HepG2 (cell line): Measurements from ENCODE around the gene CHDH. TPM values are rescaled to one million over a fixed set of nuclear protein-coding genes. Genes with fewer than 3 reads are reported as not detected.

ENCODE experiments used
- ATAC-seq: fragments of 200-7000 bp; cut with Tn5 transposase; 3 replicates; pipeline ENCODE4 v1.9.1; 2020; ENCODE audit warnings: mild to moderate bottlenecking, moderate library complexity
- BruUV-seq: library from RNA; stranded (reverse); fragments of 400-500 nt; replicated peaks from 2 replicates; lab custom pipeline; 2021; lab: Mats Ljungman, UMichigan
- CTCF ChIA-PET: fragments of 300-600 bp; formaldehyde crosslinking; extraction: SDS; loops from one replicate; lab custom pipeline; 2021; ENCODE audit warnings: low total read pairs, inconsistent platforms, low intra/inter-chr PET ratio; lab: Yijun Ruan, JAX
- POLR2A ChIA-PET: fragments of 350-600 bp; sonication (Branson Sonifier 250); formaldehyde crosslinking; loops from one replicate; lab custom pipeline; 2020; ENCODE audit warnings: antibody characterized with exemption, inconsistent platforms; lab: Yijun Ruan, JAX
- DNase-seq: peaks from one replicate; pipeline ENCODE4 v3.0.0-alpha.2; 2015; ENCODE audit warnings: low spot score
- FAIRE-seq: peaks from 3 replicates; lab custom pipeline; 2011; peaks lifted over from hg19 to GRCh38; lab: Jason Lieb, UNC
- H2AFZ ChIP-seq: one replicate; pipeline ENCODE4 v1.6.1; 2011; ENCODE audit warnings: low read length, inconsistent platforms
- H3K27ac ChIP-seq: fragments of 300-600 bp; 3 replicates; pipeline ENCODE4 v1.8.0; 2011; ENCODE audit warnings: mixed run types, mild to moderate bottlenecking, mixed read lengths, low read length, inconsistent platforms; ENCODE audit not compliant: insufficient read depth; ENCODE audit errors: extremely low read length
- H3K27me3 ChIP-seq, 2 experiments: fragments of 200-600 bp in 1 of 2; 2 replicates in 1 of 2; 3 replicates in 1 of 2; pipeline versions ENCODE4 v1.6.0 to v1.8.0; 2011; ENCODE audit warnings: low read length in 2 of 2, mild to moderate bottlenecking in 2 of 2, moderate library complexity in 2 of 2, inconsistent platforms in 1 of 2; ENCODE audit not compliant: insufficient read depth in 2 of 2, control insufficient read depth in 1 of 2
- H3K36me3 ChIP-seq, 2 experiments: fragments of 200-600 bp in 1 of 2; replicated peaks in 1 of 2; 2 replicates in 1 of 2; 3 replicates in 1 of 2; pipeline versions ENCODE4 v1.5.1 to v1.8.0; 2011; ENCODE audit warnings: low read length in 2 of 2, inconsistent platforms in 1 of 2; ENCODE audit not compliant: insufficient read depth in 2 of 2, control insufficient read depth in 1 of 2
- H3K4me1 ChIP-seq: 2 replicates; pipeline ENCODE4 v1.5.1; 2012; ENCODE audit warnings: low read length, inconsistent platforms; ENCODE audit not compliant: insufficient read depth
- H3K4me2 ChIP-seq: 2 replicates; pipeline ENCODE4 v1.6.0; 2011; ENCODE audit warnings: low read depth, low read length, inconsistent platforms
- H3K4me3 ChIP-seq, 3 experiments: fragments of 200-600 bp in 1 of 3; sonication (generic), shearing (Covaris generic) in 1 of 3; replicated peaks in 1 of 3; 2 replicates each; pipeline ENCODE4 v1.5.1; 2011 to 2016; ENCODE audit warnings: low read length in 3 of 3, inconsistent platforms in 2 of 3, low read depth in 2 of 3, mild to moderate bottlenecking in 2 of 3, control low read depth in 1 of 3, mixed read lengths in 1 of 3; ENCODE audit not compliant: insufficient read depth in 1 of 3
- H3K79me2 ChIP-seq: one replicate; pipeline ENCODE4 v1.6.1; 2011; ENCODE audit warnings: low read length, inconsistent platforms; ENCODE audit not compliant: insufficient read depth
- H3K9ac ChIP-seq: 2 replicates; pipeline ENCODE4 v1.6.0; 2011; ENCODE audit warnings: mild to moderate bottlenecking, low read depth, low read length, inconsistent platforms; ENCODE audit not compliant: insufficient read depth
- H3K9me3 ChIP-seq: 2 replicates; pipeline ENCODE4 v1.5.1; 2012; ENCODE audit warnings: mild to moderate bottlenecking, low read length
- H4K20me1 ChIP-seq: 2 replicates; pipeline ENCODE4 v1.6.0; 2011; ENCODE audit warnings: inconsistent platforms, mild to moderate bottlenecking, low read length, moderate library complexity; ENCODE audit not compliant: insufficient read depth
- AGO2 ChIP-seq: fragments of 200-400 bp; formaldehyde crosslinking; optimal IDR thresholded peaks from 2 replicates; pipeline ENCODE3; 2017; ENCODE audit warnings: mild to moderate bottlenecking, low read depth, low read length, moderate library complexity
- KLF11 ChIP-seq: IDR thresholded peaks from 2 replicates; pipeline ENCODE4 v1.6.1; 2016; ENCODE audit warnings: missing compliant biosample characterization
- NR0B2 ChIP-seq: sonication (generic); formaldehyde crosslinking; IDR thresholded peaks from 2 replicates; pipeline ENCODE4 v1.4.0; 2020; ENCODE audit warnings: mild to moderate bottlenecking, missing genetic modification reagents
- POLR2AphosphoS5 ChIP-seq: IDR thresholded peaks from 2 replicates; pipeline ENCODE4 v1.6.1; 2012; ENCODE audit warnings: low read depth, low read length
- ZNF207 ChIP-seq: fragments of 450-650 bp; IDR thresholded peaks from 2 replicates; pipeline ENCODE4 v1.6.1; 2016; ENCODE audit warnings: antibody characterized with exemption, borderline replicate concordance
- WGBS: methylation state at CpG from one replicate; pipeline ENCODE4 v1.1.6; 2017; ENCODE audit warnings: low lambda C conversion rate; 5-methylcytosine and 5-hydroxymethylcytosine counted together
- in situ Hi-C: cut with HindIII; loops from 2 replicates; pipeline ENCODE4 v1.10.0; 2017; ENCODE audit warnings: low pct_unique_long_range_greater_than_20kb; ENCODE audit not compliant: extremely low pct_ligation_motif_present
- intact Hi-C: fragments of 100-400 bp; cut with micrococcal nuclease; formaldehyde crosslinking; loops from one replicate; pipeline ENCODE4 v1.10.0; 2022; ENCODE audit not compliant: unreplicated experiment
- polyA plus RNA-seq, 8 experiments: library from polyadenylated mRNA; depleted of rRNA in 3 of 8; stranded (reverse) in 7 of 8; unstranded in 1 of 8; fragments of >200 nt; fragmentation: Illumina TruSeq in 4 of 8; extraction: Trizol in 4 of 8; gene quantifications; 2 replicates each; pipeline versions ENCODE4 v1.2.1 to v1.2.3, GENCODE V29; 2011 to 2016; ENCODE audit warnings: low read depth in 4 of 8, missing spikeins in 1 of 8, mixed read lengths in 1 of 8; ENCODE audit not compliant: insufficient read depth in 1 of 8
- total RNA-seq, 5 experiments: library from RNA; depleted of rRNA; stranded (reverse); fragments of >200 nt; fragmentation: Illumina TruSeq; extraction: Trizol; gene quantifications; 2 replicates each; pipeline ENCODE4 v1.2.3, GENCODE V29; 2016; ENCODE audit warnings: low read depth in 1 of 5
- TF ChIP-seq, protein P1 (sequence below): sonication (generic); formaldehyde crosslinking; IDR thresholded peaks from 2 replicates; pipeline ENCODE4 v1.5.0; 2020; ENCODE audit warnings: mild to moderate bottlenecking, missing genetic modification reagents
- TF ChIP-seq, protein P2 (sequence below): sonication (generic); formaldehyde crosslinking; IDR thresholded peaks from 2 replicates; pipeline ENCODE4 v1.4.0; 2020; ENCODE audit warnings: missing genetic modification reagents

Gene CHDH
- total and polyA plus RNA-seq, 2 of the 13 experiments (the other 11 are each of a cell fraction or from before 2014, with no cell fraction given), result 28.1 to 48.9 TPM

DNA sequence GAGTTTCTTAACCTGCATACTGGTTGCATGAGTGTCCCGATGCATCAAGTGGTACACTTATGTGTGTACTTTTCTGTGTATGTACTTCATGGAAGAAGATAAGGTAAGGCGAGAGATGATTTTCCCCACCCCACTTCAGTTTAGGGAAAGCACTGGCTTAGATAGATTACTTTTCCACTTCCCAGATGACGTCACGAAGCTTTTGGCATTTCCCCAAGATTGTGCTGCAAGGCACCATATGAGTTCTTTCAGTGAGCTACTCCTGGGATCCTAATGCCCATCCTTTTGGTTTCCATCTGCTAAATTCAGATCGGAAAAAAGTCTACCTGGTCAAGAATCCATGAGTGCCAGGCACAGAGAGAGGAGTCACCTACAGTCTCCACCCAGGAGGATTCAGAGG, 4.7 kb upstream of the CHDH start:
- no peaks in the 10 kb centered on the region; a peak in 1 of 5 replicates for H3K27me3 ChIP-seq
- H3K36me3 ChIP-seq, result peaks cover 26 to 56% of the 10 kb centered on the region in 2 experiments
- H3K9me3 ChIP-seq, result no peaks in the 10 kb centered on the region
- H3K4me2 ChIP-seq, result no peak overlapping the region
- intact Hi-C loops (no loop called here), in situ Hi-C loops (no loop called here)
- H3K27ac ChIP-seq, result no peak overlapping the region
- 93% methylated on average over 5 of the region's 5 CpGs for WGBS
- TF ChIP-seq, protein P1, sequence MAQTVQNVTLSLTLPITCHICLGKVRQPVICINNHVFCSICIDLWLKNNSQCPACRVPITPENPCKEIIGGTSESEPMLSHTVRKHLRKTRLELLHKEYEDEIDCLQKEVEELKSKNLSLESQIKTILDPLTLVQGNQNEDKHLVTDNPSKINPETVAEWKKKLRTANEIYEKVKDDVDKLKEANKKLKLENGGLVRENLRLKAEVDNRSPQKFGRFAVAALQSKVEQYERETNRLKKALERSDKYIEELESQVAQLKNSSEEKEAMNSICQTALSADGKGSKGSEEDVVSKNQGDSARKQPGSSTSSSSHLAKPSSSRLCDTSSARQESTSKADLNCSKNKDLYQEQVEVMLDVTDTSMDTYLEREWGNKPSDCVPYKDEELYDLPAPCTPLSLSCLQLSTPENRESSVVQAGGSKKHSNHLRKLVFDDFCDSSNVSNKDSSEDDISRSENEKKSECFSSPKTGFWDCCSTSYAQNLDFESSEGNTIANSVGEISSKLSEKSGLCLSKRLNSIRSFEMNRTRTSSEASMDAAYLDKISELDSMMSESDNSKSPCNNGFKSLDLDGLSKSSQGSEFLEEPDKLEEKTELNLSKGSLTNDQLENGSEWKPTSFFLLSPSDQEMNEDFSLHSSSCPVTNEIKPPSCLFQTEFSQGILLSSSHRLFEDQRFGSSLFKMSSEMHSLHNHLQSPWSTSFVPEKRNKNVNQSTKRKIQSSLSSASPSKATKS (CRISPR knock-in tag), result no peak
- TF ChIP-seq POLR2AphosphoS5, result 0 out of 2 replicates have a peak, but pooled peaks have one; percentile 15
- FAIRE-seq (no peak), ATAC-seq (no peak), DNase-seq (no peak)
- no peak overlapping the region for H2AFZ ChIP-seq
- H3K4me1 ChIP-seq, result peaks cover 19% of the 10 kb centered on the region
- H3K9ac ChIP-seq, result no peak overlapping the region
- POLR2A ChIA-PET, result interaction anchor here (7.5 kb wide), 1 partner anchor 7 kb away, joined by 39 read pairs; no protein-coding TSS in a partner anchor
- no TSS peak for BruUV-seq
- CTCF ChIA-PET, result no interaction called here
- peaks cover 7% of the 10 kb centered on the region for H4K20me1 ChIP-seq
- H3K79me2 ChIP-seq, result peaks cover 36% of the 10 kb centered on the region
- H3K4me3 ChIP-seq, result no peak overlapping the region

DNA sequence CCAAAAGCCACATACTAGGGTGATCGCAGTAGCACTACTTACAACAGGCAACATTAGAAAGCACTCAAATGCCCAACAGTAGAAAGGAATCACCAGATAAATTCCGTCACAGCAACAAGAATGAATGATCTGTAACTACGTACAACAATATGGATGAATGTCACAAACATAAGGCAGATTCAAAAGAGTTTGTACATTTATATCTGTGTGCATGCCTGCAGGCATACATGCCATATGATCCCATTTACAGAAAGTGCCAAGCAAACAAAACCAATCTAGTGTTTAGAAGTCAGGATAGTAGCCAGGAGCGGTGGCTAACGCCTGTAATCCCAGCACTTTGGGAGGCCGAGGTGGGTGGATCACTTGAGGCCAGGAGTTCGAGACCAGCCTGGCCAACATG, 3.7 kb upstream of the CHDH start:
- peaks cover 7% of the 10 kb centered on the region for H4K20me1 ChIP-seq
- H3K9me3 ChIP-seq, result no peaks in the 10 kb centered on the region
- no TSS peak for BruUV-seq
- no peak for DNase-seq
- no peak for ATAC-seq
- no peak overlapping the region for H2AFZ ChIP-seq
- intact Hi-C loops, result no loop called here
- peaks cover 44% of the 10 kb centered on the region for H3K79me2 ChIP-seq
- H3K9ac ChIP-seq, result no peak overlapping the region
- H3K27me3 ChIP-seq, result no peaks in the 10 kb centered on the region; a peak in 1 of 5 replicates
- H3K27ac ChIP-seq, result no peak overlapping the region
- ChIA-PET POLR2A (no interaction called here), CTCF (no interaction called here)
- no peak overlapping the region for H3K4me3 ChIP-seq
- peaks cover 23 to 48% of the 10 kb centered on the region in 2 experiments for H3K36me3 ChIP-seq
- in situ Hi-C loops, result loop anchor here (5.0 kb wide), 1 partner anchor 32 kb away; the partner anchor contains the start of gene ACTR8
- WGBS, result 96% methylated on average over 7 of the region's 7 CpGs
- H3K4me2 ChIP-seq, result no peak overlapping the region
- FAIRE-seq, result no peak
- H3K4me1 ChIP-seq, result peaks cover 21% of the 10 kb centered on the region
- TF ChIP-seq AGO2 (no peak), ZNF207 (no peak), KLF11 (CRISPR knock-in tag) (no peak), NR0B2 (CRISPR knock-in tag) (no peak)
- TF ChIP-seq, protein P2, sequence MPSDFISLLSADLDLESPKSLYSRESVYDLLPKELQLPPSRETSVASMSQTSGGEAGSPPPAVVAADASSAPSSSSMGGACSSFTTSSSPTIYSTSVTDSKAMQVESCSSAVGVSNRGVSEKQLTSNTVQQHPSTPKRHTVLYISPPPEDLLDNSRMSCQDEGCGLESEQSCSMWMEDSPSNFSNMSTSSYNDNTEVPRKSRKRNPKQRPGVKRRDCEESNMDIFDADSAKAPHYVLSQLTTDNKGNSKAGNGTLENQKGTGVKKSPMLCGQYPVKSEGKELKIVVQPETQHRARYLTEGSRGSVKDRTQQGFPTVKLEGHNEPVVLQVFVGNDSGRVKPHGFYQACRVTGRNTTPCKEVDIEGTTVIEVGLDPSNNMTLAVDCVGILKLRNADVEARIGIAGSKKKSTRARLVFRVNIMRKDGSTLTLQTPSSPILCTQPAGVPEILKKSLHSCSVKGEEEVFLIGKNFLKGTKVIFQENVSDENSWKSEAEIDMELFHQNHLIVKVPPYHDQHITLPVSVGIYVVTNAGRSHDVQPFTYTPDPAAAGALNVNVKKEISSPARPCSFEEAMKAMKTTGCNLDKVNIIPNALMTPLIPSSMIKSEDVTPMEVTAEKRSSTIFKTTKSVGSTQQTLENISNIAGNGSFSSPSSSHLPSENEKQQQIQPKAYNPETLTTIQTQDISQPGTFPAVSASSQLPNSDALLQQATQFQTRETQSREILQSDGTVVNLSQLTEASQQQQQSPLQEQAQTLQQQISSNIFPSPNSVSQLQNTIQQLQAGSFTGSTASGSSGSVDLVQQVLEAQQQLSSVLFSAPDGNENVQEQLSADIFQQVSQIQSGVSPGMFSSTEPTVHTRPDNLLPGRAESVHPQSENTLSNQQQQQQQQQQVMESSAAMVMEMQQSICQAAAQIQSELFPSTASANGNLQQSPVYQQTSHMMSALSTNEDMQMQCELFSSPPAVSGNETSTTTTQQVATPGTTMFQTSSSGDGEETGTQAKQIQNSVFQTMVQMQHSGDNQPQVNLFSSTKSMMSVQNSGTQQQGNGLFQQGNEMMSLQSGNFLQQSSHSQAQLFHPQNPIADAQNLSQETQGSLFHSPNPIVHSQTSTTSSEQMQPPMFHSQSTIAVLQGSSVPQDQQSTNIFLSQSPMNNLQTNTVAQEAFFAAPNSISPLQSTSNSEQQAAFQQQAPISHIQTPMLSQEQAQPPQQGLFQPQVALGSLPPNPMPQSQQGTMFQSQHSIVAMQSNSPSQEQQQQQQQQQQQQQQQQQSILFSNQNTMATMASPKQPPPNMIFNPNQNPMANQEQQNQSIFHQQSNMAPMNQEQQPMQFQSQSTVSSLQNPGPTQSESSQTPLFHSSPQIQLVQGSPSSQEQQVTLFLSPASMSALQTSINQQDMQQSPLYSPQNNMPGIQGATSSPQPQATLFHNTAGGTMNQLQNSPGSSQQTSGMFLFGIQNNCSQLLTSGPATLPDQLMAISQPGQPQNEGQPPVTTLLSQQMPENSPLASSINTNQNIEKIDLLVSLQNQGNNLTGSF (CRISPR knock-in tag), result no peak
